ENCODE data around the gene TBCB.
"Not testable (repeated sequence)": the region's sequence is repeated elsewhere in the genome, so short reads cannot be mapped to it uniquely, and the experiment has no call there.

TBCB gene, protein sequence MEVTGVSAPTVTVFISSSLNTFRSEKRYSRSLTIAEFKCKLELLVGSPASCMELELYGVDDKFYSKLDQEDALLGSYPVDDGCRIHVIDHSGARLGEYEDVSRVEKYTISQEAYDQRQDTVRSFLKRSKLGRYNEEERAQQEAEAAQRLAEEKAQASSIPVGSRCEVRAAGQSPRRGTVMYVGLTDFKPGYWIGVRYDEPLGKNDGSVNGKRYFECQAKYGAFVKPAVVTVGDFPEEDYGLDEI

DNA sequence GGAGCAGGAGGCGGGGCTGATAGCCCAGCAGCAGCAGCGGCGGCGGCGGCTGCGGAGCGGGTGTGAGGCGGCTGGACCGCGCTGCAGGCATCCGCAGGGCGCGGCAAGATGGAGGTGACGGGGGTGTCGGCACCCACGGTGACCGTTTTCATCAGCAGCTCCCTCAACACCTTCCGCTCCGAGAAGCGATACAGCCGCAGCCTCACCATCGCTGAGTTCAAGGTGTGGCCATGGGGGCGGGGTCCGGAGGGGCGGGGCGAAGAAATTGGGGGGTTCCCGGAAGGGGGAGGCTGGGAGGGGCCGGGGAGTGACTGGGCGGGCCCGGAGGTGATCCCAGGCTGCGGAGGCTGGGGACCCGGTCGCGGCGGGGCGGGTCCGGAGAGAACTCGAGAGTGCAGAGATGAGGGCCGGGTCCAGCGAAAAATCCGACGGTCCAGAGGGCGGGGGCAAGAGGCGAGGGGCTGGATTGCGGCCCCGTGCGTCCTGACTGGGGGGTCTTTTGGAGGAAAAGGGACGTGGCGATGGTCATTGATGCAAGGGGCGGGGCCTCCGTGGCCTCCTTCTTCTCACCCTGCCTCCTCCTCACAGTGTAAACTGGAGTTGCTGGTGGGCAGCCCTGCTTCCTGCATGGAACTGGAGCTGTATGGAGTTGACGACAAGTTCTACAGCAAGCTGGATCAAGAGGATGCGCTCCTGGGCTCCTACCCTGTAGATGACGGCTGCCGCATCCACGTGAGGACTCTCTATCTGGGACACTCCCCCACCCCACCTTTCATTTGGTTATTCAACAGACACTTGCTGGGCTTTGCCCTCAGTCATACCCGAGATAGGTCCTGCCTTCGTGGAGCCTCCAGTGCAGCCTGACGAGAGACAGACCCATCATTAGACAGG lies at the start of gene TBCB:
TSS of gene TBCB (plus strand) at position 16 of the 891 bp plus-strand sequence. CDS start at position 109, 93 bp downstream.
- Histone ChIP-seq H3K4me1 (peaks cover 52% of the 10 kb centered on the region), H4K20me1 (peaks cover 28% of the 10 kb centered on the region), H3K27ac (peak within 1 kb of the TSS; percentile 81), H3K4me3 (peak within 1 kb of the TSS; percentile 93), H3K36me3 (peaks cover 72% of the 10 kb centered on the region), H3K9ac (peak within 1 kb of the TSS; percentile 89), H3K9me3 (no peaks in the 10 kb centered on the region), H3K4me2 (peak within 1 kb of the TSS; percentile 95), H3K27me3 (no peaks in the 10 kb centered on the region)
- TF ChIP-seq Cebpa-rat (IDR thresholded peaks at IDR 0.05) = no peak

DNA sequence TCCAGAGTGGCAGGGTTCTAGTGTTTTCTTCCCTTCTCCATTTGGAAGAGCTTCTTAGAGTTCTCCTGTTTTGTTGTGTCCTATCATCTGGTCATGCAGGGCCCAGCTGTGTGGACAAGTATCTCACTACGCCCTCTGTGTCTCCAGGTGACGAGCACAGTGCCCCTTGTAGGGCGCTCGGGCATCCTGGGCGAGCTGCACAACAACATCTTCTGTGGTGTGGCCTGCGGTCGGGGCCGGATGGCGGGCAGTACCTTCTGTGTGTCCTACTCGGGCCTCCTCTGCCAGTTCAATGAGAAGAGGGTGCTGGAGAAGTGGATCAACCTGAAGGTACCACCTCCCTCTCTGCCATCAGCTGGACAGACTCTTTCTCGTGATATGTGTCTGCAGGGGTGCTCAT lies 47.6 kb upstream of the TBCB start:
- H3K9ac ChIP-seq = no peak overlapping the region
- H3K36me3 ChIP-seq = peaks cover 93% of the 10 kb centered on the region
- no peak overlapping the region for H3K27ac ChIP-seq
- H3K4me3 ChIP-seq = no peak overlapping the region
- no peak overlapping the region for H3K4me2 ChIP-seq
- H3K9me3 ChIP-seq = peaks cover 15% of the 10 kb centered on the region; the same call in 1 of the 2 replicates
- H3K4me1 ChIP-seq = no peaks in the 10 kb centered on the region
- H4K20me1 ChIP-seq = no peaks in the 10 kb centered on the region
- H3K27me3 ChIP-seq = no peaks in the 10 kb centered on the region; the same call in 1 of the 2 replicates
- no peak for TF ChIP-seq Cebpa-rat (IDR thresholded peaks at IDR 0.05)

DNA sequence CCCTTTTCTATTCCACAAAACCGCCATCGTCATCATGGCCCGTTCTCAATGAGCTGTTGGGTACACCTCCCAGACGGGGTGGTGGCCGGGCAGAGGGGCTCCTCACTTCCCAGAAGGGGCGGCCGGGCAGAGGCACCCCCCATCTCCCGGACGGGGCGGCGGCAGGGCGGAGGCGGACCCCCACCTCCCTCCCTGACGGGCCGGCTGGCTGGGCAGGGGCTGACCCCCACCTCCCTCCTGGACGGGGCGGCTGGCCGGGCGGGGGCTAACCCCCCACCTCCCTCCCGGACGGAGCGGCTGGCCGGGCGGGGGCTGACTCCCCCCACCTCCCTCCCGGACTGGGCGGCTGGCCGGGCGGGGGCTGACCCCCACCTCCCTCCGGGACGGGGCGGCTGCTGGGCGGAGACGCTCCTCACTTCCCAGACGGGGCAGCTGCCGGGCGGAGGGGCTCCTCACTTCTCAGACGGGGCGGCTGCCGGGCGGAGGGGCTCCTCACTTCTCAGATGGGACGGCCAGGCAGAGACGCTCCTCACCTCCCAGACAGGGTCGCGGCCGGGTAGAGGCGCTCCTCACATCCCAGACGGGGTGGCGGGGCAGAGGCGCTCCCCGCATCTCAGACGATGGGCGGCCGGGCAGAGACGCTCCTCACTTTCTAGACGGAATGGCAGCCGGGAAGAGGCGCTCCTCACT lies 46.3 kb upstream of the TBCB start:
- peaks cover 15% of the 10 kb centered on the region; the same call in 1 of the 2 replicates for H3K9me3 ChIP-seq
- H3K27ac ChIP-seq, H3K4me1 ChIP-seq, H3K9ac ChIP-seq, H3K4me2 ChIP-seq, H4K20me1 ChIP-seq, H3K4me3 ChIP-seq, H3K27me3 ChIP-seq: not testable (repeated sequence)
- H3K36me3 ChIP-seq = peaks cover 93% of the 10 kb centered on the region

DNA sequence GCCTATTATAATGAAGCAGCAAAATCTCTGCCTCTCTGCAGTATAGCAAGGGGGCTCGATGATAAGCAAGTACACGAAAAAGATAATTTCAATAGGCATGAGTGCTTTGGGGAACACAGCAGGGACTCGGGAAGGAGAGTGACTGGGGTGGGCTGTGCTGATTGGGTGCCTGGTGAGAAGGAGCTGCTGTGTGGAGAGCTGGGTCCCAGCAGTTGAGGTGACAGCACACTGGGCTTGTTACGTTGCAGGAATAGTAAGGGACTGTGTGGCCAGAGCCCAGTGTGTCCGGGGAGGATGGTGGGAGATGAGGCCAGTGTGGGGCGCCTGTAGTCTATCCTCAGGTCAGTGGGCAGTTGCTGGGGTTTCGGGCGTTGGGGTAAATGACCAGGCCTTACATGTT lies 43.2 kb upstream of the TBCB start:
- H3K4me2 ChIP-seq = no peak overlapping the region
- H3K4me1 ChIP-seq = no peaks in the 10 kb centered on the region
- peaks cover 15% of the 10 kb centered on the region; the same call in 1 of the 2 replicates for H3K9me3 ChIP-seq
- H3K36me3 ChIP-seq = peaks cover 92% of the 10 kb centered on the region
- H4K20me1 ChIP-seq = no peaks in the 10 kb centered on the region
- no peaks in the 10 kb centered on the region; the same call in 1 of the 2 replicates for H3K27me3 ChIP-seq
- H3K9ac ChIP-seq = no peak overlapping the region; the same call in 1 of the 2 replicates
- no peak for TF ChIP-seq Cebpa-rat (IDR thresholded peaks at IDR 0.05)
- H3K27ac ChIP-seq = no peak overlapping the region
- H3K4me3 ChIP-seq = no peak overlapping the region

DNA sequence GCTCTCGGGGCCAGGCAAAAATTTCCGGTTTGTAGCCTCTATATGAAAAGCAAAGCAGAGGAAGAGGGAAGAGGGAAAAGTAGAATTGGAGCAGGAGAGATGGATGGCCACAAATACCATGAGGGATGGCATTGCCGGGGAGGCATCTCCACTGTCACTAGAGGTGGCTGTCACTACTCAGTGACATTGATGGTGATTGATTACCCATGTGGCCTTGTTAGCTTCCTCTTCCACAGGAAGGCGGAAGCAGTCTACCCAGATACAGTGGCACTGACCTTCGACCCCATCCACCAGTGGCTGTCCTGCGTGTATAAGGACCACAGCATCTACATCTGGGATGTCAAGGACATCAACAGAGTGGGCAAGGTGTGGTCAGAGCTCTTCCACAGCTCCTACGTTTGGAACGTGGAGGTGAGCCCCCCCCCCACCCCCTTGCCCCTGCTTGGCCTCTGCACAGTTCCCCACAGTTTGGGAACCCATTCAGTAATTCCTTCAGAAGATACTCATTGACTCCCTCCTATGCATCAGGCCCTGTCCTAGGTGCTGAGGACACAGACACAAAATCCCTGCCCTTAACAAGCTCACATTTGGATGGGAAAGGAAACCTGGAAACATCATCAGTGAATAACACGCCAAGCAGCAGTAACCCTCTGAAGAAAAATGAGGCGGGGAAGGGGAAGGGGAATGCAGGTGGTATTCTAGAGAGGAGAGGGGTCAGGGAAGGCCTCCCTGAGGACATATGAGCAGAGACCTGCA lies 42.0 kb upstream of the TBCB start:
- Histone ChIP-seq H3K4me1 (no peaks in the 10 kb centered on the region), H4K20me1 (no peaks in the 10 kb centered on the region), H3K9me3 (peaks cover 7% of the 10 kb centered on the region; the same call in 1 of the 2 replicates), H3K9ac (no peak overlapping the region), H3K27me3 (no peaks in the 10 kb centered on the region), H3K4me2 (no peak overlapping the region), H3K27ac (no peak overlapping the region), H3K36me3 (peaks cover 92% of the 10 kb centered on the region), H3K4me3 (no peak overlapping the region)
- no peak for TF ChIP-seq Cebpa-rat (IDR thresholded peaks at IDR 0.05)

DNA sequence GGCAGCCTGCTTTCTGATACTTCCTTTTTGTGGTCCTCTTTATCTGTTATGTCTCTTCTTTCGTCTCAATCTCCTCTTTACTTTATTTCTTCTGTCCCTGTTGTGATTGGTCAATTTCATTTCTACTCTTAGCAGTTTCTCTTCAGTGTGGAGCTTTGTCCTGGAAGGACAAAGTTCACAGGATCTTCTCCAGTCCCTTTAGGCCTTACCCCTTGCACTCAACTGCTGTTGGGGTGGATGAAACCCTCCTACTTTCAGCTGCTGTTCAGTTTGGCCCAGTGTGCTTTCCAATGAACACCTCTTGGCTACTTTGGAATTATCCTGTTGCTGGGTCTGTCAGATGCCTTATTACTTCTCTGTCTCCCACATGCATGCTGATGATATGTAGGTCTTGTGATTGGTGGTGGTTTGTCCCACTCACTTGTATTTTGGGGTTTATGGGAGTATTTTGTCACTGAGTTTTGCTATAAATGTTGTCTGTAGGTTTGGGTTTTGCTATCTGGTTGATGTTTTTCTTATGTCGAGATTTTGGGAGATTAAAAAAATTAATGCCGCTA lies 35.8 kb upstream of the TBCB start:
- TF ChIP-seq Cebpa-rat (IDR thresholded peaks at IDR 0.05) = no peak
- H3K36me3 ChIP-seq = peaks cover 93% of the 10 kb centered on the region
- H3K4me3 ChIP-seq = no peak overlapping the region
- no peak overlapping the region for H3K9ac ChIP-seq
- H3K9me3 ChIP-seq = no peaks in the 10 kb centered on the region
- H3K27me3 ChIP-seq = no peaks in the 10 kb centered on the region
- no peaks in the 10 kb centered on the region for H3K4me1 ChIP-seq
- no peak overlapping the region for H3K4me2 ChIP-seq
- H4K20me1 ChIP-seq = no peaks in the 10 kb centered on the region; the same call in 1 of the 2 replicates
- no peak overlapping the region for H3K27ac ChIP-seq

DNA sequence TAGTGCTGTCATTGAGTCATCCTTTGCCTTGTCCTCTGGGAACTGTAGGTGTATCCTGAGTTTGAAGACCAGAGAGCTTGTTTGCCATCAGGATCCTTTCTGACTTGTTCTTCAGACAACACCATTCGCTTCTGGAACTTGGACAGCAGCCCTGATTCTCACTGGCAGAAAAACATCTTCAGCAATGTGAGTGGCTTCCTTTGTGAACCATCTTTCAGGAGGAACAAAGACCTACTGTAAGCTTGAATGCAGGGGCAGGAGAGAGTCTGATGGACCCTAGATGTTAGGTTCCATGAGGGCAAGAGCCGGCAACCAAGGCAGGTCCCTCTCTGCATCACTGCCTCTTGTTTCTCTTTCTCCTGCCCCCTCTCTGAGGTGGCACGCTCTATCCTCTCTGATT lies 33.9 kb upstream of the TBCB start:
- Histone ChIP-seq H3K4me1 (no peaks in the 10 kb centered on the region), H3K36me3 (peaks cover 93% of the 10 kb centered on the region), H3K4me2 (no peak overlapping the region), H3K9ac (no peak overlapping the region), H3K27ac (no peak overlapping the region), H3K4me3 (no peak overlapping the region), H3K9me3 (no peaks in the 10 kb centered on the region), H4K20me1 (no peaks in the 10 kb centered on the region; the same call in 1 of the 2 replicates), H3K27me3 (no peaks in the 10 kb centered on the region)
- no peak for TF ChIP-seq Cebpa-rat (IDR thresholded peaks at IDR 0.05)

DNA sequence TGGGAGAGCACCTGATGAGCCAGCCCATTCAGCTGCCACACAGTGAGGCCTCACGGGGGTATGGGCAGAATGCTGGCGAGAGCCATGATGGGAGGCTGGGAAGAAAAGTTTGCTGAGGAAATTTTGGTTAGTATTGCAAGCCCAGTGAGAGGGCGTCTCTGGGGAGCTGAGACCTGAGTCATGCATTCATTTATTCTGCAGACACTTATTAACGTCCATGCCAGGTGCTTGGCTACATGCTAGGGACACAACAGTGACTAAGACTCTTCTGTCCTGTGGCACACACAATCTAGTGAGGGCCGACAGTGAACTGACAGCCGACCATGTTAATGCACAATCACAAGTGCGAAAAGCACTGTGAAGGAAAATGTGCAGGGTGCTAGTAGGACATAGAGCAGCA lies 33.4 kb upstream of the TBCB start:
- peaks cover 95% of the 10 kb centered on the region for H3K36me3 ChIP-seq
- no peaks in the 10 kb centered on the region for H3K9me3 ChIP-seq
- H3K4me1 ChIP-seq = no peaks in the 10 kb centered on the region
- no peaks in the 10 kb centered on the region; the same call in 1 of the 2 replicates for H4K20me1 ChIP-seq
- H3K27ac ChIP-seq = no peak overlapping the region
- no peak for TF ChIP-seq Cebpa-rat (IDR thresholded peaks at IDR 0.05)
- H3K9ac ChIP-seq = no peak overlapping the region
- no peak overlapping the region for H3K4me2 ChIP-seq
- no peaks in the 10 kb centered on the region for H3K27me3 ChIP-seq
- no peak overlapping the region for H3K4me3 ChIP-seq

DNA sequence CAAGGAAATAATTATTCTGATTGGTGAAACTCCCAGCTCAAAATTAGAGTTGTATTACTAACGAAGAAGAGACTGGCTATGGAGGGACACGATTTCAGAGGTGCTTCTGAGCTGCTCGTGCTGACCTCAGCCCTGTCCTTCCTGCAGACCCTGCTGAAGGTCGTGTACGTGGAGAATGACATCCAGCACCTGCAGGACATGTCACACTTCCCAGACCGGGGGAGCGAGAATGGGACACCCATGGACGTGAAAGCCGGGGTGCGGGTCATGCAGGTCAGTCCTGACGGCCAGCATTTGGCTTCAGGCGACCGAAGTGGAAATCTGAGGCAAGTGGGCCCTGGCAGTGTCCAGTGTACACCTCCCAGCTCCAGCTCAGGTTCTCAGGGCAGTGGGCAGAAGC lies 32.4 kb upstream of the TBCB start:
- Histone ChIP-seq H3K27me3 (no peaks in the 10 kb centered on the region), H3K4me3 (no peak overlapping the region), H3K4me1 (no peaks in the 10 kb centered on the region), H3K9me3 (no peaks in the 10 kb centered on the region), H3K36me3 (peaks cover 96% of the 10 kb centered on the region), H4K20me1 (no peaks in the 10 kb centered on the region; the same call in 1 of the 2 replicates), H3K9ac (no peak overlapping the region), H3K4me2 (no peak overlapping the region), H3K27ac (no peak overlapping the region)
- TF ChIP-seq Cebpa-rat (IDR thresholded peaks at IDR 0.05) = no peak
